Sigmoid colon (tissue), 4 donors: ENCODE data around the gene CDH13.

Experiments
- POLR2AphosphoS5 ChIP-seq, 4 donors: sonication (generic); formaldehyde crosslinking; IDR thresholded peaks; one replicate each; pipeline ENCODE4 v1.6.1; 2017; ENCODE audit warnings: antibody characterized with exemption in 4 of 4
- TF ChIP-seq, protein P1 (sequence below), 4 experiments: fragments of 450-650 bp in 3 of 4; fragments of 200-600 bp in 1 of 4; IDR thresholded peaks; one replicate each; pipeline ENCODE4 v1.5.1; 2016 to 2019; ENCODE audit warnings: antibody characterized with exemption in 4 of 4, mild to moderate bottlenecking in 3 of 4, moderate library complexity in 2 of 4

DNA sequence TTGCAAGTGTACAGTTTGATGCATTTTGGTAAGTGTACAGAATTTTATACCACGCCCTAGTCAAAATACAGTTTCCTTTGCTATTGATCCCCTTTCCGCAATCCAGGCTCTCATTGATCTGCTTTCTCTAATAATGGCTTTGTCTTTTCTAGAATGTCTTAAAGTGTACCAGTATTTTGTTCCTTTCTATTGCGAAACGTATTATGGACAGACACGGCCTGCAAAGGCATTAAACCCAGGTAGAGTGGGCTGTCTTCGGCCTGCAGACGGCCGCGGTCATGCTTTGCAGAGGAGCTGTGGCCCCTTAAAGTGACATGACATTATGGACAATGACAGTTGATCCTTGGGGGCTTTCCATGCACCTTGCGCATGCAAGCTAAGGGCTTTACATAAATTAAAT is 1165.1 kb downstream of the CDH13 start:
- TF ChIP-seq, protein P1, sequence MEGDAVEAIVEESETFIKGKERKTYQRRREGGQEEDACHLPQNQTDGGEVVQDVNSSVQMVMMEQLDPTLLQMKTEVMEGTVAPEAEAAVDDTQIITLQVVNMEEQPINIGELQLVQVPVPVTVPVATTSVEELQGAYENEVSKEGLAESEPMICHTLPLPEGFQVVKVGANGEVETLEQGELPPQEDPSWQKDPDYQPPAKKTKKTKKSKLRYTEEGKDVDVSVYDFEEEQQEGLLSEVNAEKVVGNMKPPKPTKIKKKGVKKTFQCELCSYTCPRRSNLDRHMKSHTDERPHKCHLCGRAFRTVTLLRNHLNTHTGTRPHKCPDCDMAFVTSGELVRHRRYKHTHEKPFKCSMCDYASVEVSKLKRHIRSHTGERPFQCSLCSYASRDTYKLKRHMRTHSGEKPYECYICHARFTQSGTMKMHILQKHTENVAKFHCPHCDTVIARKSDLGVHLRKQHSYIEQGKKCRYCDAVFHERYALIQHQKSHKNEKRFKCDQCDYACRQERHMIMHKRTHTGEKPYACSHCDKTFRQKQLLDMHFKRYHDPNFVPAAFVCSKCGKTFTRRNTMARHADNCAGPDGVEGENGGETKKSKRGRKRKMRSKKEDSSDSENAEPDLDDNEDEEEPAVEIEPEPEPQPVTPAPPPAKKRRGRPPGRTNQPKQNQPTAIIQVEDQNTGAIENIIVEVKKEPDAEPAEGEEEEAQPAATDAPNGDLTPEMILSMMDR (IDR thresholded peaks at IDR 0.05) = no peak
- no peak for TF ChIP-seq POLR2AphosphoS5 (IDR thresholded peaks at IDR 0.05)
